IMR-90 (cell line): Measurements from ENCODE around the gene DUSP7. TPM values are rescaled to one million over a fixed set of nuclear protein-coding genes. Genes with fewer than 3 reads are reported as not detected.

ENCODE experiments used
- ATAC-seq: fragments of 200-7000 bp; cut with Tn5 transposase; 2 replicates; pipeline ENCODE4 v1.9.1; 2020; ENCODE audit warnings: low read depth, mild to moderate bottlenecking, moderate library complexity
- BruUV-seq: library from RNA; stranded (reverse); fragments of 400-500 nt; replicated peaks from 2 replicates; lab custom pipeline; 2021; lab: Mats Ljungman, UMichigan
- CTCF ChIA-PET: fragments of 300-600 bp; formaldehyde crosslinking; extraction: SDS; loops from one replicate; lab custom pipeline; 2021; ENCODE audit warnings: antibody characterized with exemption; lab: Yijun Ruan, JAX
- POLR2A ChIA-PET: fragments of 300-600 bp; sonication (Branson Sonifier 250); formaldehyde crosslinking; loops from one replicate; lab custom pipeline; 2022; ENCODE audit warnings: antibody characterized with exemption; ENCODE audit not compliant: unreplicated experiment; lab: Charles Lee
- DNase-seq: peaks from one replicate; pipeline ENCODE4 v3.0.0; 2013
- H2AFZ ChIP-seq: replicated peaks from 2 replicates; pipeline ENCODE3; 2013; ENCODE audit warnings: low read length, mild to moderate bottlenecking; ENCODE audit not compliant: poor library complexity
- H2AK5ac ChIP-seq: 2 replicates; pipeline ENCODE4 v1.6.1; 2013; ENCODE audit warnings: low read depth, low read length, inconsistent platforms
- H2AK9ac ChIP-seq: replicated peaks from 2 replicates; pipeline ENCODE3; 2013; ENCODE audit warnings: mild to moderate bottlenecking, low read depth, low read length, moderate library complexity; ENCODE audit not compliant: poor library complexity
- H2BK120ac ChIP-seq: 2 replicates; pipeline ENCODE4 v1.6.1; 2013; ENCODE audit warnings: low read depth, low read length, inconsistent platforms
- H2BK15ac ChIP-seq: 3 replicates; pipeline ENCODE4 v1.6.1; 2013; ENCODE audit warnings: low read depth, low read length, inconsistent platforms
- H2BK20ac ChIP-seq: 2 replicates; pipeline ENCODE4 v1.6.1; 2013; ENCODE audit warnings: low read depth, mild to moderate bottlenecking, inconsistent platforms, low read length, moderate library complexity
- H2BK5ac ChIP-seq: 2 replicates; pipeline ENCODE4 v1.6.1; 2013; ENCODE audit warnings: mild to moderate bottlenecking, low read depth, low read length, inconsistent platforms; ENCODE audit not compliant: poor library complexity, severe bottlenecking
- H3K14ac ChIP-seq: replicated peaks from 2 replicates; pipeline ENCODE4 v1.6.1; 2013; ENCODE audit warnings: low read depth, low read length, inconsistent platforms
- H3K18ac ChIP-seq: 2 replicates; pipeline ENCODE4 v1.6.1; 2013; ENCODE audit warnings: low read depth, low read length, control low read depth
- H3K23ac ChIP-seq: 2 replicates; pipeline ENCODE4 v1.6.1; 2013; ENCODE audit warnings: low read depth, low read length, inconsistent platforms
- H3K27ac ChIP-seq: 2 replicates; pipeline ENCODE4 v1.5.1; 2013; ENCODE audit warnings: mild to moderate bottlenecking, control low read depth, low read length; ENCODE audit not compliant: insufficient read depth
- H3K27me3 ChIP-seq: 2 replicates; pipeline ENCODE4 v1.6.1; 2013; ENCODE audit warnings: low read length; ENCODE audit not compliant: control insufficient read depth, insufficient read depth
- H3K36me3 ChIP-seq: 2 replicates; pipeline ENCODE4 v1.6.1; 2013; ENCODE audit warnings: low read length, mixed read lengths; ENCODE audit not compliant: control insufficient read depth, insufficient read depth
- H3K4ac ChIP-seq: 2 replicates; pipeline ENCODE4 v1.6.1; 2013; ENCODE audit warnings: low read depth, low read length, inconsistent platforms
- H3K4me1 ChIP-seq: 2 replicates; pipeline ENCODE4 v1.6.1; 2013; ENCODE audit warnings: low read length, mixed read lengths; ENCODE audit not compliant: control insufficient read depth, insufficient read depth
- H3K4me2 ChIP-seq: 2 replicates; pipeline ENCODE4 v1.6.1; 2013; ENCODE audit warnings: low read depth, mild to moderate bottlenecking, control low read depth, low read length, moderate library complexity
- H3K4me3 ChIP-seq: 2 replicates; pipeline ENCODE4 v1.5.1; 2013; ENCODE audit warnings: low read depth, mild to moderate bottlenecking, control low read depth, low read length, moderate library complexity; ENCODE audit not compliant: insufficient read depth
- H3K56ac ChIP-seq: 2 replicates; pipeline ENCODE4 v1.6.1; 2013; ENCODE audit warnings: low read length, inconsistent platforms; ENCODE audit not compliant: insufficient read depth; ENCODE audit errors: extremely low read depth
- H3K79me1 ChIP-seq, 2 experiments: 2 replicates each; pipeline ENCODE4 v1.6.1; 2013; ENCODE audit warnings: low read length in 2 of 2, inconsistent platforms in 1 of 2, low read depth in 1 of 2
- H3K9ac ChIP-seq: 2 replicates; pipeline ENCODE4 v1.6.1; 2013; ENCODE audit warnings: low read depth, low read length, control low read depth
- H3K9me1 ChIP-seq: 2 replicates; pipeline ENCODE4 v1.6.1; 2013; ENCODE audit warnings: low read length, inconsistent platforms; ENCODE audit not compliant: insufficient read depth
- H3K9me3 ChIP-seq: 2 replicates; pipeline ENCODE4 v1.6.1; 2013; ENCODE audit warnings: low read length; ENCODE audit not compliant: control insufficient read depth, insufficient read depth
- H4K20me1 ChIP-seq: 2 replicates; pipeline ENCODE4 v1.6.1; 2013; ENCODE audit warnings: low read length, inconsistent platforms; ENCODE audit not compliant: insufficient read depth
- H4K5ac ChIP-seq: 2 replicates; pipeline ENCODE4 v1.6.1; 2013; ENCODE audit warnings: mild to moderate bottlenecking, low read depth, low read length, control low read depth
- H4K8ac ChIP-seq, 2 experiments: 2 replicates each; pipeline ENCODE4 v1.6.1; 2013; ENCODE audit warnings: low read depth in 2 of 2, low read length in 2 of 2, control low read depth in 1 of 2, inconsistent platforms in 1 of 2
- H4K91ac ChIP-seq: 2 replicates; pipeline ENCODE4 v1.6.1; 2013; ENCODE audit warnings: low read depth, low read length, inconsistent platforms; ENCODE audit not compliant: insufficient read depth
- BHLHE40 ChIP-seq: fragments of 150-350 bp; IDR thresholded peaks from 2 replicates; pipeline ENCODE4 v1.6.1; 2016; ENCODE audit warnings: mild to moderate bottlenecking, low read depth, low read length
- CEBPB ChIP-seq: IDR thresholded peaks from 2 replicates; pipeline ENCODE4 v1.6.1; 2012; ENCODE audit warnings: low read depth, low read length, improper control_type of control experiment
- CHD1 ChIP-seq: IDR thresholded peaks from 2 replicates; pipeline ENCODE4 v1.6.1; 2012; ENCODE audit warnings: low read depth, low read length, improper control_type of control experiment
- MAFK ChIP-seq: IDR thresholded peaks from 2 replicates; pipeline ENCODE4 v1.6.1; 2012; ENCODE audit warnings: low read depth, low read length, improper control_type of control experiment
- MAZ ChIP-seq: IDR thresholded peaks from 2 replicates; pipeline ENCODE4 v1.6.1; 2012; ENCODE audit warnings: low read depth, mild to moderate bottlenecking, low read length, improper control_type of control experiment, moderate library complexity, borderline replicate concordance
- MXI1 ChIP-seq: IDR thresholded peaks from 2 replicates; pipeline ENCODE4 v1.6.1; 2012; ENCODE audit warnings: low read depth, mild to moderate bottlenecking, low read length, moderate library complexity, borderline replicate concordance
- NFE2L2 ChIP-seq: fragments of 150-350 bp; IDR thresholded peaks from 2 replicates; pipeline ENCODE4 v1.6.1; 2016; ENCODE audit warnings: low read depth, mild to moderate bottlenecking, low read length
- POLR2A ChIP-seq: IDR thresholded peaks from 2 replicates; pipeline ENCODE4 v1.6.1; 2012; ENCODE audit warnings: mild to moderate bottlenecking, low read depth, low read length
- RAD21 ChIP-seq: IDR thresholded peaks from 2 replicates; pipeline ENCODE4 v1.6.1; 2012; ENCODE audit warnings: low read length, improper control_type of control experiment
- RCOR1 ChIP-seq: IDR thresholded peaks from 2 replicates; pipeline ENCODE4 v1.6.1; 2012; ENCODE audit warnings: mild to moderate bottlenecking, low read length, improper control_type of control experiment; ENCODE audit not compliant: insufficient replicate concordance
- RFX5 ChIP-seq: IDR thresholded peaks from 2 replicates; pipeline ENCODE4 v1.8.0; 2012; ENCODE audit warnings: low read depth, mild to moderate bottlenecking, low read length, moderate library complexity
- SMC3 ChIP-seq: fragments of 150-350 bp; IDR thresholded peaks from 2 replicates; pipeline ENCODE4 v1.6.1; 2016; ENCODE audit warnings: low read depth, mild to moderate bottlenecking, antibody characterized with exemption, low read length, moderate library complexity
- WGBS, 2 experiments: methylation state at CpG; one replicate each; pipeline versions ENCODE4 v1.1.5 to v1.1.7; 2013; ENCODE audit warnings: missing lambda C conversion rate in 2 of 2; ENCODE audit not compliant: insufficient read length in 1 of 2; ENCODE audit errors: extremely low coverage in 2 of 2; 5-methylcytosine and 5-hydroxymethylcytosine counted together
- dilution Hi-C: fragments of 300-500 bp; cut with HindIII; formaldehyde crosslinking; loops from one replicate; pipeline ENCODE4 v1.14.3; 2018; ENCODE audit warnings: low sequenced_read_pairs; ENCODE audit not compliant: unreplicated experiment
- in situ Hi-C: fragments of 300-500 bp; cut with MboI; formaldehyde crosslinking; loops from 3 replicates; pipeline ENCODE4 v1.14.3; 2019; ENCODE audit warnings: low sequenced_read_pairs, inconsistent platforms, mixed read lengths
- intact Hi-C: fragments of 100-400 bp; cut with micrococcal nuclease; formaldehyde crosslinking; loops from 2 replicates; pipeline ENCODE4 v1.10.0; 2022
- polyA plus RNA-seq, 3 experiments: library from polyadenylated mRNA; depleted of rRNA; stranded (reverse); fragments of >200 nt; gene quantifications; 2 replicates each; pipeline ENCODE4 v1.2.3, GENCODE V29; 2012; ENCODE audit warnings: low replicate concordance in 1 of 3
- total RNA-seq: library from RNA; depleted of rRNA; stranded (reverse); fragments of >200 nt; gene quantifications from 2 replicates; pipeline ENCODE4 v1.2.3, GENCODE V29; 2012
- TF ChIP-seq, protein P1 (sequence below): conservative IDR thresholded peaks from 2 replicates; pipeline ENCODE4 v1.5.1; 2012; ENCODE audit warnings: mild to moderate bottlenecking, low read depth, low read length, improper control_type of control experiment
- TF ChIP-seq, protein P2 (sequence below): fragments of 150-350 bp; IDR thresholded peaks from 2 replicates; pipeline ENCODE4 v1.6.1; 2017; ENCODE audit warnings: mild to moderate bottlenecking, antibody characterized with exemption, low read length, low read depth
- TF ChIP-seq, protein P3 (sequence below): fragments of 150-350 bp; IDR thresholded peaks from 2 replicates; pipeline ENCODE4 v1.6.1; 2016; ENCODE audit warnings: low read depth, mild to moderate bottlenecking, low read length, moderate library complexity, borderline replicate concordance

Gene DUSP7
- total and polyA plus RNA-seq, 2 of the 4 experiments (the other 2 are of a cell fraction), result 9.3 to 24.0 TPM

DNA sequence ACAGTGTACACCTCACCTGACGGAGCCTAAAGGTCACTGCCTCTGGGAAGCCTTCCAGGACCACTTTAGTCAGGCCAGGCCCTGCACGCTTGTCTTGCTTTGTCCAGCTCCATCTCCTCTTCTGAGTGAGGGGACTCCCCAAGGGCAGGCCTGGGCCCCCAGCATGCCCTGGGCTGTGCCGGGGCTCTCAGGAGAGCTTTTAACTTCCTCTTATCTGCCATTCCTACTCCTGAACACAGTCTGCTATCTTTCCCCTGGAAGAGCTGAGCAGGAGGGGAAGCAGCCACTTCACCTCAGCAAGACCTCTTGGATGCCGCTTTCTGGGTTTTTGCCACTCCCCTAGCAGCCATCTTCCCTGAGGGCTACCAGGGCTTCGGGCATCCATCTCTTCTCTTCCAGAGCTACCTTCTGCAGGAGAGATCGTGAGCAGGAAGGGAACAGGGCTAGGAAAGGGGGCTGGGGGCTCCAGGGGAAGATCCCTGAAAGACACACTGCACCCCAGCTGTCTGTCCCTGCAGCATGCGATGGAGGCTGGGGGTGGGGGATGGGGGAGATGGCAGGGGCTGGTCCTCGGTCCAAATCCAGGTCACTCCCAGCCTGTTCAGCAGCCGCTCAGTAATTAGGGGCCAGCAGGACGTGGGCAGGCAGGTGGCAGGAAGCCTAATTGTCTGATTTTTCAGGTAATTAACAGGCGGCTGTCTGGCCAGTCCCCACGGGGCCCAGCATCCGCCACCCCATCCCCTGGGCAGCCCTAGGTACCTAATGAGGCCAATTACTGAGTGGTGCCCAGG lies 40.7 kb downstream of the DUSP7 start:
- H2AK5ac ChIP-seq, result peak overlapping the region; percentile 39; the same call in 1 of the 2 replicates
- no peak overlapping the region for H3K4me3 ChIP-seq
- ChIA-PET POLR2A (no interaction called here), CTCF (no interaction called here)
- no peak overlapping the region for H2AFZ ChIP-seq
- no peaks in the 10 kb centered on the region; the same call in 1 of the 2 replicates for H3K9me1 ChIP-seq
- peak overlapping the region; percentile 55 for H2AK9ac ChIP-seq
- no peak overlapping the region for H4K8ac ChIP-seq
- no peak overlapping the region for H3K9ac ChIP-seq
- no peaks in the 10 kb centered on the region for H4K20me1 ChIP-seq
- H2BK5ac ChIP-seq, result no peak overlapping the region
- no peaks in the 10 kb centered on the region for H3K9me3 ChIP-seq
- ATAC-seq, result no peak
- H4K5ac ChIP-seq, result no peak overlapping the region
- dilution Hi-C loops, result no loop called here
- no peak overlapping the region for H2BK15ac ChIP-seq
- intact Hi-C loops, result no loop called here
- 87% methylated on average over 3 of the region's 13 CpGs; no CpG with 5 or more reads in 1 of the 2 experiments for WGBS, 2 experiments
- in situ Hi-C loops, result no loop called here
- no peak overlapping the region for H4K91ac ChIP-seq
- no peak for DNase-seq
- H3K4me2 ChIP-seq, result no peak overlapping the region
- no peak overlapping the region for H3K18ac ChIP-seq
- no peak overlapping the region for H3K27ac ChIP-seq
- H3K14ac ChIP-seq, result no peak overlapping the region
- H3K4me1 ChIP-seq, result no peaks in the 10 kb centered on the region
- no peaks in the 10 kb centered on the region for H3K36me3 ChIP-seq
- H3K79me1 ChIP-seq, result no peaks in the 10 kb centered on the region
- no peak overlapping the region for H3K56ac ChIP-seq
- H3K4ac ChIP-seq, result no peak overlapping the region
- H3K23ac ChIP-seq, result no peak overlapping the region
- H3K27me3 ChIP-seq, result no peaks in the 10 kb centered on the region
- no TSS peak for BruUV-seq
- H2BK20ac ChIP-seq, result no peak overlapping the region
- H2BK120ac ChIP-seq, result no peak overlapping the region
- no peak for TF ChIP-seq NFE2L2
- TF ChIP-seq, protein P1, sequence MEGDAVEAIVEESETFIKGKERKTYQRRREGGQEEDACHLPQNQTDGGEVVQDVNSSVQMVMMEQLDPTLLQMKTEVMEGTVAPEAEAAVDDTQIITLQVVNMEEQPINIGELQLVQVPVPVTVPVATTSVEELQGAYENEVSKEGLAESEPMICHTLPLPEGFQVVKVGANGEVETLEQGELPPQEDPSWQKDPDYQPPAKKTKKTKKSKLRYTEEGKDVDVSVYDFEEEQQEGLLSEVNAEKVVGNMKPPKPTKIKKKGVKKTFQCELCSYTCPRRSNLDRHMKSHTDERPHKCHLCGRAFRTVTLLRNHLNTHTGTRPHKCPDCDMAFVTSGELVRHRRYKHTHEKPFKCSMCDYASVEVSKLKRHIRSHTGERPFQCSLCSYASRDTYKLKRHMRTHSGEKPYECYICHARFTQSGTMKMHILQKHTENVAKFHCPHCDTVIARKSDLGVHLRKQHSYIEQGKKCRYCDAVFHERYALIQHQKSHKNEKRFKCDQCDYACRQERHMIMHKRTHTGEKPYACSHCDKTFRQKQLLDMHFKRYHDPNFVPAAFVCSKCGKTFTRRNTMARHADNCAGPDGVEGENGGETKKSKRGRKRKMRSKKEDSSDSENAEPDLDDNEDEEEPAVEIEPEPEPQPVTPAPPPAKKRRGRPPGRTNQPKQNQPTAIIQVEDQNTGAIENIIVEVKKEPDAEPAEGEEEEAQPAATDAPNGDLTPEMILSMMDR, result no peak
- TF ChIP-seq SMC3, result no peak
- no peak for TF ChIP-seq CHD1
- TF ChIP-seq CEBPB, result no peak
- no peak for TF ChIP-seq RCOR1
- no peak for TF ChIP-seq MAFK
- no peak for TF ChIP-seq MXI1
- no peak for TF ChIP-seq BHLHE40
- no peak for TF ChIP-seq RFX5
- no peak for TF ChIP-seq RAD21
- TF ChIP-seq MAZ, result no peak
- TF ChIP-seq POLR2A, result no peak
- TF ChIP-seq, protein P2, sequence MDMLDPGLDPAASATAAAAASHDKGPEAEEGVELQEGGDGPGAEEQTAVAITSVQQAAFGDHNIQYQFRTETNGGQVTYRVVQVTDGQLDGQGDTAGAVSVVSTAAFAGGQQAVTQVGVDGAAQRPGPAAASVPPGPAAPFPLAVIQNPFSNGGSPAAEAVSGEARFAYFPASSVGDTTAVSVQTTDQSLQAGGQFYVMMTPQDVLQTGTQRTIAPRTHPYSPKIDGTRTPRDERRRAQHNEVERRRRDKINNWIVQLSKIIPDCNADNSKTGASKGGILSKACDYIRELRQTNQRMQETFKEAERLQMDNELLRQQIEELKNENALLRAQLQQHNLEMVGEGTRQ, result no peak
- TF ChIP-seq, protein P3, sequence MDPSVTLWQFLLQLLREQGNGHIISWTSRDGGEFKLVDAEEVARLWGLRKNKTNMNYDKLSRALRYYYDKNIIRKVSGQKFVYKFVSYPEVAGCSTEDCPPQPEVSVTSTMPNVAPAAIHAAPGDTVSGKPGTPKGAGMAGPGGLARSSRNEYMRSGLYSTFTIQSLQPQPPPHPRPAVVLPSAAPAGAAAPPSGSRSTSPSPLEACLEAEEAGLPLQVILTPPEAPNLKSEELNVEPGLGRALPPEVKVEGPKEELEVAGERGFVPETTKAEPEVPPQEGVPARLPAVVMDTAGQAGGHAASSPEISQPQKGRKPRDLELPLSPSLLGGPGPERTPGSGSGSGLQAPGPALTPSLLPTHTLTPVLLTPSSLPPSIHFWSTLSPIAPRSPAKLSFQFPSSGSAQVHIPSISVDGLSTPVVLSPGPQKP, result no peak
